HepG2 (cell line): ENCODE data around the gene KAZN. TPM values are rescaled to one million over a fixed set of nuclear protein-coding genes. Genes with fewer than 3 reads are reported as not detected.

ENCODE experiments used
- ATF7 ChIP-seq, 2 experiments: fragments of 450-650 bp in 1 of 2; sonication (generic) in 1 of 2; formaldehyde crosslinking in 1 of 2; IDR thresholded peaks; 2 replicates each; pipeline versions ENCODE4 v1.4.0 to v1.6.1; 2016 to 2020; ENCODE audit warnings: antibody characterized with exemption in 1 of 2, mild to moderate bottlenecking in 1 of 2, missing genetic modification reagents in 1 of 2
- BCL6 ChIP-seq: IDR thresholded peaks from 2 replicates; pipeline ENCODE4 v1.6.1; 2016; ENCODE audit warnings: missing genetic modification reagents, missing compliant biosample characterization
- FOXK1 ChIP-seq: sonication (generic); formaldehyde crosslinking; IDR thresholded peaks from 2 replicates; pipeline ENCODE4 v1.4.0; 2020; ENCODE audit warnings: low read depth, missing genetic modification reagents, borderline replicate concordance
- HNF4A ChIP-seq: sonication (generic); formaldehyde crosslinking; IDR thresholded peaks from 2 replicates; pipeline ENCODE4 v1.4.0; 2020; ENCODE audit warnings: missing genetic modification reagents
- KMT2B ChIP-seq: IDR thresholded peaks from 2 replicates; pipeline ENCODE4 v1.6.1; 2016; ENCODE audit warnings: missing genetic modification reagents, missing compliant biosample characterization
- SRSF1 ChIP-seq: fragments of 200-400 bp; formaldehyde crosslinking; optimal IDR thresholded peaks from 2 replicates; pipeline ENCODE3; 2017; ENCODE audit warnings: mild to moderate bottlenecking, low read depth, low read length, moderate library complexity
- ZC3H13 ChIP-seq: sonication (generic); formaldehyde crosslinking; IDR thresholded peaks from 2 replicates; pipeline ENCODE4 v1.8.1; 2023; ENCODE audit warnings: mild to moderate bottlenecking, missing genetic modification reagents, moderate library complexity
- ZNF101 ChIP-seq: sonication (generic); formaldehyde crosslinking; IDR thresholded peaks from 2 replicates; pipeline ENCODE4 v1.4.0; 2020; ENCODE audit warnings: mild to moderate bottlenecking, low read depth, missing genetic modification reagents, borderline replicate concordance
- ZNF264 ChIP-seq: sonication (generic); formaldehyde crosslinking; IDR thresholded peaks from 2 replicates; pipeline ENCODE4 v1.4.0; 2020; ENCODE audit warnings: missing genetic modification reagents
- ZNF496 ChIP-seq: sonication (generic); formaldehyde crosslinking; IDR thresholded peaks from 2 replicates; pipeline ENCODE4 v1.8.1; 2023; ENCODE audit warnings: mild to moderate bottlenecking, moderate library complexity, missing genetic modification reagents; ENCODE audit not compliant: insufficient replicate concordance
- ZNF780A ChIP-seq: sonication (generic); formaldehyde crosslinking; IDR thresholded peaks from 2 replicates; pipeline ENCODE4 v1.8.0; 2022; ENCODE audit warnings: mild to moderate bottlenecking, missing genetic modification reagents, moderate library complexity
- polyA plus RNA-seq, 8 experiments: library from polyadenylated mRNA; depleted of rRNA in 3 of 8; stranded (reverse) in 7 of 8; unstranded in 1 of 8; fragments of >200 nt; fragmentation: Illumina TruSeq in 4 of 8; extraction: Trizol in 4 of 8; gene quantifications; 2 replicates each; pipeline versions ENCODE4 v1.2.1 to v1.2.3, GENCODE V29; 2011 to 2016; ENCODE audit warnings: low read depth in 4 of 8, missing spikeins in 1 of 8, mixed read lengths in 1 of 8; ENCODE audit not compliant: insufficient read depth in 1 of 8
- total RNA-seq, 5 experiments: library from RNA; depleted of rRNA; stranded (reverse); fragments of >200 nt; fragmentation: Illumina TruSeq; extraction: Trizol; gene quantifications; 2 replicates each; pipeline ENCODE4 v1.2.3, GENCODE V29; 2016; ENCODE audit warnings: low read depth in 1 of 5
- TF ChIP-seq, protein P1 (sequence below): sonication (generic); formaldehyde crosslinking; IDR thresholded peaks from 2 replicates; pipeline ENCODE4 v1.8.0; 2022; ENCODE audit warnings: missing genetic modification reagents, low read depth, mild to moderate bottlenecking, borderline replicate concordance
- TF ChIP-seq, protein P2 (sequence below): sonication (generic); formaldehyde crosslinking; IDR thresholded peaks from 2 replicates; pipeline ENCODE4 v1.8.0; 2022; ENCODE audit warnings: mild to moderate bottlenecking, missing genetic modification reagents, moderate library complexity
- TF ChIP-seq, protein P3 (sequence below): sonication (generic); formaldehyde crosslinking; IDR thresholded peaks from 2 replicates; pipeline ENCODE4 v1.5.0; 2020; ENCODE audit warnings: mild to moderate bottlenecking, missing genetic modification reagents
- TF ChIP-seq, protein P4 (sequence below): sonication (generic); formaldehyde crosslinking; IDR thresholded peaks from 2 replicates; pipeline ENCODE4 v1.4.0; 2020; ENCODE audit warnings: missing genetic modification reagents
- TF ChIP-seq, protein P5 (sequence below): sonication (generic); formaldehyde crosslinking; IDR thresholded peaks from 2 replicates; pipeline ENCODE4 v1.5.1; 2020; ENCODE audit warnings: mild to moderate bottlenecking, missing genetic modification reagents, borderline replicate concordance
- TF ChIP-seq, protein P6 (sequence below): sonication (generic); formaldehyde crosslinking; IDR thresholded peaks from 2 replicates; pipeline ENCODE4 v1.5.0; 2020; ENCODE audit warnings: missing genetic modification reagents, mild to moderate bottlenecking, borderline replicate concordance

The KAZN gene
- total and polyA plus RNA-seq, 2 of the 13 experiments (the other 11 are each of a cell fraction or from before 2014, with no cell fraction given): 10.4 to 13.5 TPM

DNA sequence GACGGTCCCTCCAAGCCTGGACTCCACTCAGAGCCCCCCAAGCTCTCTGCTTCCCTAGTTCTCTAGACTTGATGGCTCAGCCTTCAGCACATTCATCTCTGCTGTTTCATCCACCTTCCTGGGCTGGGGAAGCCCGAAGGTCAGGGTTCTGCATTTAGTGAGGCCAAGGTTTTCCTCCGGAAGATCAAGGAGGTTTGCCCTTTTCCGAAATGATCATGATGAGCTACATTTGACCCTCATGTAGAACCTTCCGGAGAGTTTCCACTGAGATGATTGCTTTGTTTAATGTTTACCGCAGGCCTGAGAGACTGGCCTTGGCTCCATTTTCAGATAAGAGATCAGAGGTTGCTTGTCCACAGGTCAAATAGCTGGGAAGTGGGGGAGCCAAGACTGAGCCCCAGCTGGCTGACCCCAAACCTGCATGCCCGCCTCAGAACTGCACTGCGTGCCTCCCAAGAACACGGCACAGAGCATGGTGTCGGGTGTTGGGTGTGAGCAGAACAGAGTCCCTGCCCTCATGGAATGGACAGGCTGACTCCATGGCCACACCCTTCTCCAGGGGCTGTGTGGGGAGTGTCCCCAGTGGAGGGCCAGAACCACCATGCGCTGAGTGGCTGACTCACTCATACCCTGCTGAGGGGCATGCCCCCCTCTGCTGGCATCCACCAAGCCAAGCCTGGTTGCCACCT lies 354.3 kb downstream of the KAZN start (continued):
- TF ChIP-seq ZNF780A (CRISPR knock-in tag) (peak; percentile 58; the same call in 1 of the 2 replicates), KMT2B (CRISPR knock-in tag) (no peak; the same call in 1 of the 2 replicates), SRSF1 (no peak), ZNF264 (CRISPR knock-in tag) (peak; percentile 69; the same call in 1 of the 2 replicates), HNF4A (CRISPR knock-in tag) (peak; percentile 93), ATF7 (IDR thresholded peaks at IDR 0.05) (no peak), ATF7 (CRISPR knock-in tag; IDR thresholded peaks at IDR 0.05) (peak; percentile 68; the same call in 1 of the 2 replicates), ZNF101 (no peak), BCL6 (CRISPR knock-in tag) (peak; percentile 78), ZNF496 (CRISPR knock-in tag) (no peak), FOXK1 (peak; percentile 60), ZC3H13 (peak; percentile 56; the same call in 1 of the 2 replicates)
- TF ChIP-seq, protein P1, sequence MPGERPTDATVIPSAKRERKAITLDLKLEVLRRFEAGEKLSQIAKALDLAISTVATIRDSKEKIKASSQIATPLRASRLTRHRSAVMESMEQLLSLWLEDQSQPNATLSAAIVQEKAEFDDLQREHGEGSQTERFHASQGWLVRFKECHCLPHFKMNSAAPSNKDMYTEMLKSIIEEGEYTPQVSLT: no peak
- TF ChIP-seq, protein P2, sequence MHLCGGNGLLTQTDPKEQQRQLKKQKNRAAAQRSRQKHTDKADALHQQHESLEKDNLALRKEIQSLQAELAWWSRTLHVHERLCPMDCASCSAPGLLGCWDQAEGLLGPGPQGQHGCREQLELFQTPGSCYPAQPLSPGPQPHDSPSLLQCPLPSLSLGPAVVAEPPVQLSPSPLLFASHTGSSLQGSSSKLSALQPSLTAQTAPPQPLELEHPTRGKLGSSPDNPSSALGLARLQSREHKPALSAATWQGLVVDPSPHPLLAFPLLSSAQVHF: no peak
- TF ChIP-seq, protein P3, sequence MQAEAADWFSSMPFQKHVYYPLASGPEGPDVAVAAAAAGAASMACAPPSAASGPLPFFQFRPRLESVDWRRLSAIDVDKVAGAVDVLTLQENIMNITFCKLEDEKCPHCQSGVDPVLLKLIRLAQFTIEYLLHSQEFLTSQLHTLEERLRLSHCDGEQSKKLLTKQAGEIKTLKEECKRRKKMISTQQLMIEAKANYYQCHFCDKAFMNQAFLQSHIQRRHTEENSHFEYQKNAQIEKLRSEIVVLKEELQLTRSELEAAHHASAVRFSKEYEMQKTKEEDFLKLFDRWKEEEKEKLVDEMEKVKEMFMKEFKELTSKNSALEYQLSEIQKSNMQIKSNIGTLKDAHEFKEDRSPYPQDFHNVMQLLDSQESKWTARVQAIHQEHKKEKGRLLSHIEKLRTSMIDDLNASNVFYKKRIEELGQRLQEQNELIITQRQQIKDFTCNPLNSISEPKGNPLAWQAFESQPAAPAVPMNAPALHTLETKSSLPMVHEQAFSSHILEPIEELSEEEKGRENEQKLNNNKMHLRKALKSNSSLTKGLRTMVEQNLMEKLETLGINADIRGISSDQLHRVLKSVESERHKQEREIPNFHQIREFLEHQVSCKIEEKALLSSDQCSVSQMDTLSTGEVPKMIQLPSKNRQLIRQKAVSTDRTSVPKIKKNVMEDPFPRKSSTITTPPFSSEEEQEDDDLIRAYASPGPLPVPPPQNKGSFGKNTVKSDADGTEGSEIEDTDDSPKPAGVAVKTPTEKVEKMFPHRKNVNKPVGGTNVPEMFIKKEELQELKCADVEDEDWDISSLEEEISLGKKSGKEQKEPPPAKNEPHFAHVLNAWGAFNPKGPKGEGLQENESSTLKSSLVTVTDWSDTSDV (CRISPR knock-in tag): no peak
- TF ChIP-seq, protein P4, sequence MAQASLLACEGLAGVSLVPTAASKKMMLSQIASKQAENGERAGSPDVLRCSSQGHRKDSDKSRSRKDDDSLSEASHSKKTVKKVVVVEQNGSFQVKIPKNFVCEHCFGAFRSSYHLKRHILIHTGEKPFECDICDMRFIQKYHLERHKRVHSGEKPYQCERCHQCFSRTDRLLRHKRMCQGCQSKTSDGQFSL (CRISPR knock-in tag): peak; percentile 94; the same call in 1 of the 2 replicates
- TF ChIP-seq, protein P5, sequence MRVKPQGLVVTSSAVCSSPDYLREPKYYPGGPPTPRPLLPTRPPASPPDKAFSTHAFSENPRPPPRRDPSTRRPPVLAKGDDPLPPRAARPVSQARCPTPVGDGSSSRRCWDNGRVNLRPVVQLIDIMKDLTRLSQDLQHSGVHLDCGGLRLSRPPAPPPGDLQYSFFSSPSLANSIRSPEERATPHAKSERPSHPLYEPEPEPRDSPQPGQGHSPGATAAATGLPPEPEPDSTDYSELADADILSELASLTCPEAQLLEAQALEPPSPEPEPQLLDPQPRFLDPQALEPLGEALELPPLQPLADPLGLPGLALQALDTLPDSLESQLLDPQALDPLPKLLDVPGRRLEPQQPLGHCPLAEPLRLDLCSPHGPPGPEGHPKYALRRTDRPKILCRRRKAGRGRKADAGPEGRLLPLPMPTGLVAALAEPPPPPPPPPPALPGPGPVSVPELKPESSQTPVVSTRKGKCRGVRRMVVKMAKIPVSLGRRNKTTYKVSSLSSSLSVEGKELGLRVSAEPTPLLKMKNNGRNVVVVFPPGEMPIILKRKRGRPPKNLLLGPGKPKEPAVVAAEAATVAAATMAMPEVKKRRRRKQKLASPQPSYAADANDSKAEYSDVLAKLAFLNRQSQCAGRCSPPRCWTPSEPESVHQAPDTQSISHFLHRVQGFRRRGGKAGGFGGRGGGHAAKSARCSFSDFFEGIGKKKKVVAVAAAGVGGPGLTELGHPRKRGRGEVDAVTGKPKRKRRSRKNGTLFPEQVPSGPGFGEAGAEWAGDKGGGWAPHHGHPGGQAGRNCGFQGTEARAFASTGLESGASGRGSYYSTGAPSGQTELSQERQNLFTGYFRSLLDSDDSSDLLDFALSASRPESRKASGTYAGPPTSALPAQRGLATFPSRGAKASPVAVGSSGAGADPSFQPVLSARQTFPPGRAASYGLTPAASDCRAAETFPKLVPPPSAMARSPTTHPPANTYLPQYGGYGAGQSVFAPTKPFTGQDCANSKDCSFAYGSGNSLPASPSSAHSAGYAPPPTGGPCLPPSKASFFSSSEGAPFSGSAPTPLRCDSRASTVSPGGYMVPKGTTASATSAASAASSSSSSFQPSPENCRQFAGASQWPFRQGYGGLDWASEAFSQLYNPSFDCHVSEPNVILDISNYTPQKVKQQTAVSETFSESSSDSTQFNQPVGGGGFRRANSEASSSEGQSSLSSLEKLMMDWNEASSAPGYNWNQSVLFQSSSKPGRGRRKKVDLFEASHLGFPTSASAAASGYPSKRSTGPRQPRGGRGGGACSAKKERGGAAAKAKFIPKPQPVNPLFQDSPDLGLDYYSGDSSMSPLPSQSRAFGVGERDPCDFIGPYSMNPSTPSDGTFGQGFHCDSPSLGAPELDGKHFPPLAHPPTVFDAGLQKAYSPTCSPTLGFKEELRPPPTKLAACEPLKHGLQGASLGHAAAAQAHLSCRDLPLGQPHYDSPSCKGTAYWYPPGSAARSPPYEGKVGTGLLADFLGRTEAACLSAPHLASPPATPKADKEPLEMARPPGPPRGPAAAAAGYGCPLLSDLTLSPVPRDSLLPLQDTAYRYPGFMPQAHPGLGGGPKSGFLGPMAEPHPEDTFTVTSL (CRISPR knock-in tag): peak; percentile 88; the same call in 1 of the 2 replicates
- TF ChIP-seq, protein P6, sequence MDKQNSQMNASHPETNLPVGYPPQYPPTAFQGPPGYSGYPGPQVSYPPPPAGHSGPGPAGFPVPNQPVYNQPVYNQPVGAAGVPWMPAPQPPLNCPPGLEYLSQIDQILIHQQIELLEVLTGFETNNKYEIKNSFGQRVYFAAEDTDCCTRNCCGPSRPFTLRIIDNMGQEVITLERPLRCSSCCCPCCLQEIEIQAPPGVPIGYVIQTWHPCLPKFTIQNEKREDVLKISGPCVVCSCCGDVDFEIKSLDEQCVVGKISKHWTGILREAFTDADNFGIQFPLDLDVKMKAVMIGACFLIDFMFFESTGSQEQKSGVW: no peak
